ENCODE measurements around the gene ZNF300.
"Not testable (repeated sequence)": the region's sequence is repeated elsewhere in the genome, so short reads cannot be mapped to it uniquely, and the experiment has no call there.

The ZNF300 gene

GRCh38 chr5:150845185-150845859, 59.5 kb downstream of the ZNF300 start:
- not testable (repeated sequence) for DNase-seq

All from stimulated activated CD4-positive, alpha-beta T cell treated with anti-CD3 and anti-CD28 coated beads, Interleukin-2, amount 100 ng/mL, for 48 hours (primary cell).